IPS-18c (cell line): ENCODE data around the gene CTSH.
"Not testable (repeated sequence)": the region's sequence is repeated elsewhere in the genome, so short reads cannot be mapped to it uniquely, and the experiment has no call there.

Source experiments
- H3K4me3 ChIP-seq: 2 replicates; pipeline ENCODE4 v1.7.0; 2013; ENCODE audit warnings: low read depth, mild to moderate bottlenecking, low read length, moderate library complexity; ENCODE audit not compliant: insufficient read depth
- H3K9me3 ChIP-seq: one replicate; pipeline ENCODE4 v1.6.1; 2013; ENCODE audit warnings: mild to moderate bottlenecking, low read length, moderate library complexity; ENCODE audit not compliant: control insufficient read depth, insufficient read depth

CTSH gene

GRCh38 chr15:78914027-78914764, 30.6 kb downstream of the CTSH start:
- H3K4me3 ChIP-seq = no peak overlapping the region
- H3K9me3 ChIP-seq = no peaks in the 10 kb centered on the region

GRCh38 chr15:78913012-78913411, 31.8 kb downstream of the CTSH start:
- Histone ChIP-seq H3K9me3 (no peaks in the 10 kb centered on the region), H3K4me3 (no peak overlapping the region)

- Histone ChIP-seq H3K9me3 (no peaks in the 10 kb centered on the region), H3K4me3 (no peak overlapping the region)
Observed at GRCh38 chr15:78912316-78912715, 32.5 kb downstream of the CTSH start.

GRCh38 chr15:78910271-78910670, 34.6 kb downstream of the CTSH start:
- no peaks in the 10 kb centered on the region for H3K9me3 ChIP-seq
- no peak overlapping the region for H3K4me3 ChIP-seq

GRCh38 chr15:78909791-78910228, 35.0 kb downstream of the CTSH start:
- Histone ChIP-seq H3K9me3 (no peaks in the 10 kb centered on the region), H3K4me3 (no peak overlapping the region)

GRCh38 chr15:78909160-78909695, 35.6 kb downstream of the CTSH start:
- Histone ChIP-seq H3K4me3 (no peak overlapping the region), H3K9me3 (no peaks in the 10 kb centered on the region)

GRCh38 chr15:78907577-78907976, 37.3 kb downstream of the CTSH start:
- no peak overlapping the region for H3K4me3 ChIP-seq
- H3K9me3 ChIP-seq = no peaks in the 10 kb centered on the region

- no peaks in the 10 kb centered on the region for H3K9me3 ChIP-seq
- H3K4me3 ChIP-seq = no peak overlapping the region
Observed at GRCh38 chr15:78906316-78906620, 38.6 kb downstream of the CTSH start.

GRCh38 chr15:78904599-78905358, 40.1 kb downstream of the CTSH start:
- Histone ChIP-seq H3K4me3 (no peak overlapping the region), H3K9me3 (no peaks in the 10 kb centered on the region)

GRCh38 chr15:78902281-78903032, 42.4 kb downstream of the CTSH start:
- H3K9me3 ChIP-seq, H3K4me3 ChIP-seq: not testable (repeated sequence)

GRCh38 chr15:78900819-78901533, 43.9 kb downstream of the CTSH start:
- H3K4me3 ChIP-seq, H3K9me3 ChIP-seq: not testable (repeated sequence)

GRCh38 chr15:78898540-78898939, 46.3 kb downstream of the CTSH start:
- no peaks in the 10 kb centered on the region for H3K9me3 ChIP-seq

GRCh38 chr15:78895471-78895870, 49.4 kb downstream of the CTSH start:
- no peak overlapping the region for H3K4me3 ChIP-seq

More at GRCh38 chr15:78898540-78898939, 46.3 kb downstream of the CTSH start:
- H3K4me3 ChIP-seq = no peak overlapping the region

GRCh38 chr15:78893538-78893937, 51.3 kb downstream of the CTSH start:
- no peaks in the 10 kb centered on the region for H3K9me3 ChIP-seq
- no peak overlapping the region for H3K4me3 ChIP-seq

More at GRCh38 chr15:78895471-78895870, 49.4 kb downstream of the CTSH start:
- no peaks in the 10 kb centered on the region for H3K9me3 ChIP-seq

- no peak overlapping the region for H3K4me3 ChIP-seq
- H3K9me3 ChIP-seq = no peaks in the 10 kb centered on the region
Observed at GRCh38 chr15:78889000-78889399, 55.8 kb downstream of the CTSH start.

- H3K9me3 ChIP-seq = no peaks in the 10 kb centered on the region
- no peak overlapping the region for H3K4me3 ChIP-seq
Observed at GRCh38 chr15:78881681-78882080, 63.2 kb downstream of the CTSH start.

GRCh38 chr15:78880813-78881212, 64.0 kb downstream of the CTSH start:
- Histone ChIP-seq H3K4me3 (no peak overlapping the region), H3K9me3 (no peaks in the 10 kb centered on the region)
